ENCODE results near the gene ECT2.

ECT2 gene

GRCh38 chr3:172776049-172776717, 25.7 kb downstream of the ECT2 start:
- H3K27me3 ChIP-seq (ENCODE audit: insufficient read depth, low read length): no peaks in the 10 kb centered on the region
- no peaks in the 10 kb centered on the region for H3K9me3 ChIP-seq (ENCODE audit: insufficient read depth, low read depth, low read length)
- H3K36me3 ChIP-seq (ENCODE audit: insufficient read depth, low read length): peaks cover 97% of the 10 kb centered on the region
- no peaks in the 10 kb centered on the region for H3K4me1 ChIP-seq (ENCODE audit: insufficient read depth, low read length)
- no peak overlapping the region for H3K9ac ChIP-seq (ENCODE audit: low read depth, low read length)
- no peak overlapping the region for H3K27ac ChIP-seq (ENCODE audit: low read depth, low read length)
- H3K4me3 ChIP-seq (ENCODE audit: low read length): no peak overlapping the region
- WGBS: 91% methylated on average over 2 of the region's 5 CpGs

- no peaks in the 10 kb centered on the region for H3K4me1 ChIP-seq (ENCODE audit: insufficient read depth, low read length)
- 97% methylated on average over 3 of the region's 3 CpGs for WGBS
- peaks cover 97% of the 10 kb centered on the region for H3K36me3 ChIP-seq (ENCODE audit: insufficient read depth, low read length)
Measured at GRCh38 chr3:172777901-172778300, 27.4 kb downstream of the ECT2 start.

GRCh38 chr3:172782235-172782634, 31.7 kb downstream of the ECT2 start:
- Histone ChIP-seq H3K27ac (ENCODE audit: low read depth, low read length) (no peak overlapping the region), H3K36me3 (ENCODE audit: insufficient read depth, low read length) (peaks cover 98% of the 10 kb centered on the region), H3K4me3 (ENCODE audit: low read length) (no peak overlapping the region), H3K9me3 (ENCODE audit: insufficient read depth, low read depth, low read length) (no peaks in the 10 kb centered on the region), H3K27me3 (ENCODE audit: insufficient read depth, low read length) (no peaks in the 10 kb centered on the region), H3K4me1 (ENCODE audit: insufficient read depth, low read length) (no peaks in the 10 kb centered on the region), H3K9ac (ENCODE audit: low read depth, low read length) (no peak overlapping the region)
- 92% methylated on average over 1 of the region's 2 CpGs for WGBS

More at GRCh38 chr3:172777901-172778300, 27.4 kb downstream of the ECT2 start:
- Histone ChIP-seq H3K27me3 (ENCODE audit: insufficient read depth, low read length) (no peaks in the 10 kb centered on the region), H3K9ac (ENCODE audit: low read depth, low read length) (no peak overlapping the region), H3K27ac (ENCODE audit: low read depth, low read length) (no peak overlapping the region), H3K9me3 (ENCODE audit: insufficient read depth, low read depth, low read length) (no peaks in the 10 kb centered on the region), H3K4me3 (ENCODE audit: low read length) (no peak overlapping the region)

- Histone ChIP-seq H3K9ac (ENCODE audit: low read depth, low read length) (no peak overlapping the region), H3K36me3 (ENCODE audit: insufficient read depth, low read length) (peaks cover 99% of the 10 kb centered on the region)
Measured at GRCh38 chr3:172786036-172786435, 35.5 kb downstream of the ECT2 start.

GRCh38 chr3:172787019-172787418, 36.5 kb downstream of the ECT2 start:
- peaks cover 99% of the 10 kb centered on the region for H3K36me3 ChIP-seq (ENCODE audit: insufficient read depth, low read length)
- no peaks in the 10 kb centered on the region for H3K4me1 ChIP-seq (ENCODE audit: insufficient read depth, low read length)
- no peak overlapping the region for H3K9ac ChIP-seq (ENCODE audit: low read depth, low read length)
- H3K27me3 ChIP-seq (ENCODE audit: insufficient read depth, low read length): no peaks in the 10 kb centered on the region
- no peaks in the 10 kb centered on the region for H3K9me3 ChIP-seq (ENCODE audit: insufficient read depth, low read depth, low read length)
- H3K27ac ChIP-seq (ENCODE audit: low read depth, low read length): no peak overlapping the region
- whole genome bisulfite sequencing: 100% methylated on average over 2 of the region's 2 CpGs
- no peak overlapping the region for H3K4me3 ChIP-seq (ENCODE audit: low read length)

More at GRCh38 chr3:172786036-172786435, 35.5 kb downstream of the ECT2 start:
- 93% methylated on average over 1 of the region's 1 CpG for WGBS
- no peak overlapping the region for H3K27ac ChIP-seq (ENCODE audit: low read depth, low read length)
- no peaks in the 10 kb centered on the region for H3K4me1 ChIP-seq (ENCODE audit: insufficient read depth, low read length)
- no peaks in the 10 kb centered on the region for H3K27me3 ChIP-seq (ENCODE audit: insufficient read depth, low read length)
- no peaks in the 10 kb centered on the region for H3K9me3 ChIP-seq (ENCODE audit: insufficient read depth, low read depth, low read length)
- H3K4me3 ChIP-seq (ENCODE audit: low read length): no peak overlapping the region

GRCh38 chr3:172787746-172788145, 37.2 kb downstream of the ECT2 start:
- H3K36me3 ChIP-seq (ENCODE audit: insufficient read depth, low read length): peaks cover 99% of the 10 kb centered on the region
- no peaks in the 10 kb centered on the region for H3K27me3 ChIP-seq (ENCODE audit: insufficient read depth, low read length)
- H3K4me3 ChIP-seq (ENCODE audit: low read length): no peak overlapping the region
- H3K4me1 ChIP-seq (ENCODE audit: insufficient read depth, low read length): no peaks in the 10 kb centered on the region
- H3K27ac ChIP-seq (ENCODE audit: low read depth, low read length): no peak overlapping the region
- H3K9ac ChIP-seq (ENCODE audit: low read depth, low read length): no peak overlapping the region
- H3K9me3 ChIP-seq (ENCODE audit: insufficient read depth, low read depth, low read length): no peaks in the 10 kb centered on the region
- WGBS: no CpG with 5 or more reads among the region's 1 CpG

- 97% methylated on average over 1 of the region's 1 CpG for WGBS
- Histone ChIP-seq H3K9ac (ENCODE audit: low read depth, low read length) (no peak overlapping the region), H3K36me3 (ENCODE audit: insufficient read depth, low read length) (peaks cover 81% of the 10 kb centered on the region), H3K4me3 (ENCODE audit: low read length) (no peak overlapping the region), H3K4me1 (ENCODE audit: insufficient read depth, low read length) (no peaks in the 10 kb centered on the region), H3K9me3 (ENCODE audit: insufficient read depth, low read depth, low read length) (no peaks in the 10 kb centered on the region), H3K27ac (ENCODE audit: low read depth, low read length) (no peak overlapping the region), H3K27me3 (ENCODE audit: insufficient read depth, low read length) (no peaks in the 10 kb centered on the region)
Measured at GRCh38 chr3:172799246-172799645, 48.7 kb downstream of the ECT2 start.

- Histone ChIP-seq H3K9me3 (ENCODE audit: insufficient read depth, low read depth, low read length) (no peaks in the 10 kb centered on the region), H3K4me1 (ENCODE audit: insufficient read depth, low read length) (no peaks in the 10 kb centered on the region), H3K36me3 (ENCODE audit: insufficient read depth, low read length) (peaks cover 85% of the 10 kb centered on the region), H3K27ac (ENCODE audit: low read depth, low read length) (no peak overlapping the region), H3K27me3 (ENCODE audit: insufficient read depth, low read length) (no peaks in the 10 kb centered on the region), H3K4me3 (ENCODE audit: low read length) (no peak overlapping the region), H3K9ac (ENCODE audit: low read depth, low read length) (no peak overlapping the region)
- 100% methylated on average over 2 of the region's 2 CpGs for WGBS
Measured at GRCh38 chr3:172800156-172800555, 49.6 kb downstream of the ECT2 start.

- Histone ChIP-seq H3K9ac (ENCODE audit: low read depth, low read length) (no peak overlapping the region), H3K27ac (ENCODE audit: low read depth, low read length) (no peak overlapping the region), H3K9me3 (ENCODE audit: insufficient read depth, low read depth, low read length) (no peaks in the 10 kb centered on the region), H3K27me3 (ENCODE audit: insufficient read depth, low read length) (no peaks in the 10 kb centered on the region), H3K4me3 (ENCODE audit: low read length) (no peak overlapping the region), H3K4me1 (ENCODE audit: insufficient read depth, low read length) (no peaks in the 10 kb centered on the region), H3K36me3 (ENCODE audit: insufficient read depth, low read length) (peaks cover 88% of the 10 kb centered on the region)
- WGBS: 98% methylated on average over 2 of the region's 3 CpGs
Measured at GRCh38 chr3:172803489-172803888, 53.0 kb downstream of the ECT2 start.

- Histone ChIP-seq H3K27me3 (ENCODE audit: insufficient read depth, low read length) (no peaks in the 10 kb centered on the region), H3K9me3 (ENCODE audit: insufficient read depth, low read depth, low read length) (no peaks in the 10 kb centered on the region), H3K27ac (ENCODE audit: low read depth, low read length) (no peak overlapping the region), H3K9ac (ENCODE audit: low read depth, low read length) (no peak overlapping the region), H3K36me3 (ENCODE audit: insufficient read depth, low read length) (peaks cover 89% of the 10 kb centered on the region), H3K4me3 (ENCODE audit: low read length) (no peak overlapping the region), H3K4me1 (ENCODE audit: insufficient read depth, low read length) (no peaks in the 10 kb centered on the region)
- 100% methylated on average over 1 of the region's 1 CpG for WGBS
Measured at GRCh38 chr3:172804323-172804722, 53.8 kb downstream of the ECT2 start.

GRCh38 chr3:172808969-172809546, 58.5 kb downstream of the ECT2 start:
- Histone ChIP-seq H3K9me3 (ENCODE audit: insufficient read depth, low read depth, low read length) (no peaks in the 10 kb centered on the region), H3K27ac (ENCODE audit: low read depth, low read length) (no peak overlapping the region), H3K4me1 (ENCODE audit: insufficient read depth, low read length) (no peaks in the 10 kb centered on the region), H3K27me3 (ENCODE audit: insufficient read depth, low read length) (no peaks in the 10 kb centered on the region), H3K36me3 (ENCODE audit: insufficient read depth, low read length) (peaks cover 98% of the 10 kb centered on the region), H3K9ac (ENCODE audit: low read depth, low read length) (no peak overlapping the region), H3K4me3 (ENCODE audit: low read length) (no peak overlapping the region)
- no CpG with 5 or more reads among the region's 4 CpGs for WGBS

Measured in HUES64 (cell line).